ENCODE data around the gene SCAI.
"Not testable (repeated sequence)": the region's sequence is repeated elsewhere in the genome, so short reads cannot be mapped to it uniquely, and the experiment has no call there.

Gene SCAI

GRCh38 chr9:125176636-125177035, 33.3 kb upstream of the SCAI start:
- no peak for DNase-seq (ENCODE audit: low spot score)
- no peak overlapping the region for H3K27ac ChIP-seq (ENCODE audit: poor library complexity, severe bottlenecking)
- H3K4me1 ChIP-seq (ENCODE audit: insufficient read depth, poor library complexity, severe bottlenecking): peaks cover 7% of the 10 kb centered on the region
- H3K9me3 ChIP-seq (ENCODE audit: severe bottlenecking): no peaks in the 10 kb centered on the region
- peaks cover 18% of the 10 kb centered on the region for H3K36me3 ChIP-seq (ENCODE audit: low read depth)
- no peak for TF ChIP-seq CTCF (IDR thresholded peaks at IDR 0.05; ENCODE audit: poor library complexity, severe bottlenecking)
- no peak for ATAC-seq (ENCODE audit: low read depth)
- no peak overlapping the region for H3K4me3 ChIP-seq (ENCODE audit: severe bottlenecking)
- H3K27me3 ChIP-seq (ENCODE audit: insufficient read depth, poor library complexity, severe bottlenecking): no peaks in the 10 kb centered on the region

- H3K27me3 ChIP-seq (ENCODE audit: insufficient read depth, poor library complexity, severe bottlenecking): no peaks in the 10 kb centered on the region
- DNase-seq (ENCODE audit: low spot score) (no peak), ATAC-seq (ENCODE audit: low read depth) (no peak)
- H3K27ac ChIP-seq (ENCODE audit: poor library complexity, severe bottlenecking): no peak overlapping the region
- no peak for TF ChIP-seq CTCF (IDR thresholded peaks at IDR 0.05; ENCODE audit: poor library complexity, severe bottlenecking)
- no peaks in the 10 kb centered on the region for H3K9me3 ChIP-seq (ENCODE audit: severe bottlenecking)
- peaks cover 38% of the 10 kb centered on the region for H3K36me3 ChIP-seq (ENCODE audit: low read depth)
- no peak overlapping the region for H3K4me3 ChIP-seq (ENCODE audit: severe bottlenecking)
- peaks cover 10% of the 10 kb centered on the region for H3K4me1 ChIP-seq (ENCODE audit: insufficient read depth, poor library complexity, severe bottlenecking)
Observed at GRCh38 chr9:125172031-125172755, 28.9 kb upstream of the SCAI start.

- H3K9me3 ChIP-seq (ENCODE audit: severe bottlenecking): no peaks in the 10 kb centered on the region
- TF ChIP-seq CTCF (IDR thresholded peaks at IDR 0.05; ENCODE audit: poor library complexity, severe bottlenecking): no peak
- peaks cover 10% of the 10 kb centered on the region for H3K4me1 ChIP-seq (ENCODE audit: insufficient read depth, poor library complexity, severe bottlenecking)
- no peak overlapping the region for H3K4me3 ChIP-seq (ENCODE audit: severe bottlenecking)
- H3K27ac ChIP-seq (ENCODE audit: poor library complexity, severe bottlenecking): no peak overlapping the region
- H3K36me3 ChIP-seq (ENCODE audit: low read depth): peaks cover 41% of the 10 kb centered on the region
- DNase-seq (ENCODE audit: low spot score) (no peak), ATAC-seq (ENCODE audit: low read depth) (no peak)
- H3K27me3 ChIP-seq (ENCODE audit: insufficient read depth, poor library complexity, severe bottlenecking): no peaks in the 10 kb centered on the region
Observed at GRCh38 chr9:125169895-125170294, 26.6 kb upstream of the SCAI start.

- no peaks in the 10 kb centered on the region for H3K27me3 ChIP-seq (ENCODE audit: insufficient read depth, poor library complexity, severe bottlenecking)
- no peak overlapping the region for H3K27ac ChIP-seq (ENCODE audit: poor library complexity, severe bottlenecking)
- H3K4me3 ChIP-seq (ENCODE audit: severe bottlenecking): no peak overlapping the region
- H3K4me1 ChIP-seq (ENCODE audit: insufficient read depth, poor library complexity, severe bottlenecking): peaks cover 3% of the 10 kb centered on the region
- H3K9me3 ChIP-seq (ENCODE audit: severe bottlenecking): no peaks in the 10 kb centered on the region
- ATAC-seq (ENCODE audit: low read depth) (no peak), DNase-seq (ENCODE audit: low spot score) (no peak)
- H3K36me3 ChIP-seq (ENCODE audit: low read depth): peaks cover 22% of the 10 kb centered on the region
- TF ChIP-seq CTCF (IDR thresholded peaks at IDR 0.05; ENCODE audit: poor library complexity, severe bottlenecking): no peak
Observed at GRCh38 chr9:125166762-125167161, 23.4 kb upstream of the SCAI start.

- not testable (repeated sequence) for H3K27me3 ChIP-seq (ENCODE audit: insufficient read depth, poor library complexity, severe bottlenecking); DNase-seq (ENCODE audit: low spot score); H3K4me1 ChIP-seq (ENCODE audit: insufficient read depth, poor library complexity, severe bottlenecking); ATAC-seq (ENCODE audit: low read depth); H3K27ac ChIP-seq (ENCODE audit: poor library complexity, severe bottlenecking); H3K9me3 ChIP-seq (ENCODE audit: severe bottlenecking); H3K4me3 ChIP-seq (ENCODE audit: severe bottlenecking)
- H3K36me3 ChIP-seq (ENCODE audit: low read depth): peaks cover 11% of the 10 kb centered on the region
Observed at GRCh38 chr9:125162891-125163290, 19.6 kb upstream of the SCAI start.

Measured in RWPE2 (cell line).